Posterior cingulate gyrus (tissue), 11 donors: ENCODE data around the gene MFSD1.

ENCODE experiments used
- DNase-seq, 10 donors: peaks; one replicate each; pipeline versions ENCODE4 v3.0.0 to v3.0.0-alpha.2; 2020 to 2021; ENCODE audit warnings: mixed read lengths in 3 of 10
- intact Hi-C: fragments of 100-400 bp; cut with DNase I; formaldehyde crosslinking; loops from one replicate; pipeline ENCODE4 v1.15.1; 2023

MFSD1 gene

GRCh38 chr3:158859362-158859761, 57.5 kb downstream of the MFSD1 start:
- DNase-seq = no peak
- intact Hi-C loops = no loop called here

GRCh38 chr3:158863247-158863646, 61.4 kb downstream of the MFSD1 start:
- no peak for DNase-seq
- intact Hi-C loops = no loop called here

- DNase-seq = no peak
- intact Hi-C loops = no loop called here
Observed at GRCh38 chr3:158864492-158864891, 62.6 kb downstream of the MFSD1 start.

GRCh38 chr3:158875700-158876099, 73.8 kb downstream of the MFSD1 start:
- intact Hi-C loops = no loop called here

More at GRCh38 chr3:158875700-158876099, 73.8 kb downstream of the MFSD1 start:
- no peak for DNase-seq
